Measurements from ENCODE around the gene KCNMA1.

The KCNMA1 gene

DNA sequence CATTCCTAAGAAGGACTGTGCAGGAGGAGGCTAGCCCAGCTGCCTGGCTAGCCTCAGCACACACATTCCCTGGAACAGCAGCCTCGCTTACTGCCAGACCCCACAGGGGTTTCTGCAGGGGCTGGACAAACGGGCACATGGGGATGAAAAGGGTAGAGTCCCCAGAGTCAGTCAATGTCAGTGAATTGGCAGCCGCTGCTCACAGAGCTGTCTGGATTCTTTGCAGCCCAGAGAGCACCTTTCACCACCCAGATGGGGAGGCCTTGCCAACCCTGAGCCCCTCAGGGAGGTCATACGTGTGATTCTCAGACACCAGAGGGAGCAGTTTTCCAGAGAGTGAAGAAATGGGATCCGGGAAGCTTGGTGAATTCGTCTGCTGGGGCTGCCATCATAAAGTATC is 143.3 kb downstream of the KCNMA1 start:
- no peak for DNase-seq (ENCODE audit: low read depth, low spot score)
- TF ChIP-seq ZNF274 (IDR thresholded peaks at IDR 0.05; ENCODE audit: low read depth, low read length) = no peak
- TF ChIP-seq SUZ12 (IDR thresholded peaks at IDR 0.05; ENCODE audit: extremely low read depth, insufficient read depth, insufficient read length) = no peak
- TF ChIP-seq YY1 (IDR thresholded peaks at IDR 0.05; ENCODE audit: insufficient read depth, insufficient read length) = no peak

DNA sequence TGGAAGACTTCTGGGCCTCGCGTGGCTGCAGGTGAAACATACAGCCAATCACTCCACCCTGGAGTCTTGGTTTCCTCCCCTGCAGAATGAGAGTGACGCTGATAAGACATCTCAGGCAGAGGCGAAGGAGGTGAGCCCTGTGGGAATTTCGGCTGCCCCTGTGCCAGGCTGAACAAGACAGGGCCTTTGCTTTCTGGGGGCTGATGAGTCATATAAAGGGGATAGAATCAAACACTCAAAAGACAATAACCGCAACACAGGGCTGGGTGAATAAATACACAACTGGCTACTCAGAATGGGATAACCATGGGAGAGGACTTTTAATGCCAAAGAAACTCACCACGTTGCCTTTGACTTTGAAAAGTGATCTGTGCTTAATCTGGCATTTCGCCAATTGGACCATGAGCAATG is 143.8 kb downstream of the KCNMA1 start:
- DNase-seq (ENCODE audit: low read depth, low spot score) = no peak
- Histone ChIP-seq H3K27me3 (ENCODE audit: insufficient read depth, insufficient read length) (no peaks in the 10 kb centered on the region), H3K36me3 (ENCODE audit: insufficient read depth, insufficient read length, low read length) (no peaks in the 10 kb centered on the region), H3K4me1 (ENCODE audit: insufficient read depth, insufficient read length) (peaks cover 9% of the 10 kb centered on the region), H3K9me3 (ENCODE audit: insufficient read depth, low read length) (no peaks in the 10 kb centered on the region), H3K4me3 (ENCODE audit: insufficient read length, low read depth) (no peak overlapping the region), H3K9ac (ENCODE audit: insufficient read length, low read depth) (no peak overlapping the region)
- TF ChIP-seq SUZ12 (IDR thresholded peaks at IDR 0.05; ENCODE audit: extremely low read depth, insufficient read depth, insufficient read length) (no peak), ZNF274 (IDR thresholded peaks at IDR 0.05; ENCODE audit: low read depth, low read length) (no peak), YY1 (IDR thresholded peaks at IDR 0.05; ENCODE audit: insufficient read depth, insufficient read length) (no peak)

More for the DNA sequence above, 143.3 kb downstream of the KCNMA1 start:
- H3K9ac ChIP-seq (ENCODE audit: insufficient read length, low read depth) = no peak overlapping the region
- H3K36me3 ChIP-seq (ENCODE audit: insufficient read depth, insufficient read length, low read length) = no peaks in the 10 kb centered on the region
- H3K4me1 ChIP-seq (ENCODE audit: insufficient read depth, insufficient read length) = peaks cover 9% of the 10 kb centered on the region
- no peaks in the 10 kb centered on the region for H3K9me3 ChIP-seq (ENCODE audit: insufficient read depth, low read length)
- no peaks in the 10 kb centered on the region for H3K27me3 ChIP-seq (ENCODE audit: insufficient read depth, insufficient read length)
- H3K4me3 ChIP-seq (ENCODE audit: insufficient read length, low read depth) = no peak overlapping the region

DNA sequence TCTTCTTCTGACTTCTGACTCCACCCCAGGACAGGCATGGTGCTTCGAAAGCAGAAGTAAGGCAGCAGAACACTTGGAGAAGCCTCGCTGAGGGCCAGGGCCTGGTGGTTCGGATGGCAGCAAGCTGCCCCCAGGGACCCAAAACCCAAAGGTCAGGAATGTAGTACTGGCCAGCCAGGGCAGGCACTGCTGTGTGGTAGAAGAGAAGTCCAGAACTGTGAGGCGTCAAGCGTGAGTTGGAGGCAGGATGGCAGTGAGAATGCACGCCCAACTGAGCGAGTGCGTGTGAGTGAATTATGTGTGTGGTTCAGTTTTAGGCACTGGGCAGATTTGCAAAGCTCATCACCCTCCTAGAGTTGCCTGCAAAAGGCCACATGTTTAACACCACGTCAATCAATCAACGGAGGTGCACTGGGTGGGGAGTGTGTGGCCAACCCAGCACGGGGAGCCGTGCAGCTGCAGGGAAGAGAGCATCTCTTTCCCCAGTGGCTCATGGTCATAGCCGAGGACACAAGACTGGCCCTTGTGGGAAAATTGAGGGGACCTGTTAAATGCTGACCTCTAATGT is 144.3 kb downstream of the KCNMA1 start:
- H3K4me1 ChIP-seq (ENCODE audit: insufficient read depth, insufficient read length) = peaks cover 8% of the 10 kb centered on the region
- H3K36me3 ChIP-seq (ENCODE audit: insufficient read depth, insufficient read length, low read length) = no peaks in the 10 kb centered on the region
- H3K4me3 ChIP-seq (ENCODE audit: insufficient read length, low read depth) = no peak overlapping the region
- TF ChIP-seq ZNF274 (IDR thresholded peaks at IDR 0.05; ENCODE audit: low read depth, low read length) = no peak
- no peak for TF ChIP-seq SUZ12 (IDR thresholded peaks at IDR 0.05; ENCODE audit: extremely low read depth, insufficient read depth, insufficient read length)
- no peak for TF ChIP-seq YY1 (IDR thresholded peaks at IDR 0.05; ENCODE audit: insufficient read depth, insufficient read length)
- H3K9ac ChIP-seq (ENCODE audit: insufficient read length, low read depth) = no peak overlapping the region
- H3K9me3 ChIP-seq (ENCODE audit: insufficient read depth, low read length) = no peaks in the 10 kb centered on the region
- DNase-seq (ENCODE audit: low read depth, low spot score) = no peak
- no peaks in the 10 kb centered on the region for H3K27me3 ChIP-seq (ENCODE audit: insufficient read depth, insufficient read length)

GRCh38 chr10:77492368-77492994 is 145.1 kb downstream of the KCNMA1 start:
- H3K36me3 ChIP-seq (ENCODE audit: insufficient read depth, insufficient read length, low read length) = no peaks in the 10 kb centered on the region
- no peaks in the 10 kb centered on the region for H3K4me1 ChIP-seq (ENCODE audit: insufficient read depth, insufficient read length)
- no peak for DNase-seq (ENCODE audit: low read depth, low spot score)
- TF ChIP-seq ZNF274 (IDR thresholded peaks at IDR 0.05; ENCODE audit: low read depth, low read length) (no peak), YY1 (IDR thresholded peaks at IDR 0.05; ENCODE audit: insufficient read depth, insufficient read length) (no peak), SUZ12 (IDR thresholded peaks at IDR 0.05; ENCODE audit: extremely low read depth, insufficient read depth, insufficient read length) (no peak)
- no peak overlapping the region for H3K9ac ChIP-seq (ENCODE audit: insufficient read length, low read depth)
- no peak overlapping the region for H3K4me3 ChIP-seq (ENCODE audit: insufficient read length, low read depth)
- no peaks in the 10 kb centered on the region for H3K9me3 ChIP-seq (ENCODE audit: insufficient read depth, low read length)
- no peaks in the 10 kb centered on the region for H3K27me3 ChIP-seq (ENCODE audit: insufficient read depth, insufficient read length)

GRCh38 chr10:77490534-77491314 is 146.9 kb downstream of the KCNMA1 start:
- Histone ChIP-seq H3K36me3 (ENCODE audit: insufficient read depth, insufficient read length, low read length) (no peaks in the 10 kb centered on the region), H3K27me3 (ENCODE audit: insufficient read depth, insufficient read length) (no peaks in the 10 kb centered on the region), H3K4me3 (ENCODE audit: insufficient read length, low read depth) (no peak overlapping the region), H3K9me3 (ENCODE audit: insufficient read depth, low read length) (no peaks in the 10 kb centered on the region), H3K9ac (ENCODE audit: insufficient read length, low read depth) (no peak overlapping the region), H3K4me1 (ENCODE audit: insufficient read depth, insufficient read length) (no peaks in the 10 kb centered on the region)
- DNase-seq (ENCODE audit: low read depth, low spot score) = no peak
- TF ChIP-seq ZNF274 (IDR thresholded peaks at IDR 0.05; ENCODE audit: low read depth, low read length) (no peak), SUZ12 (IDR thresholded peaks at IDR 0.05; ENCODE audit: extremely low read depth, insufficient read depth, insufficient read length) (no peak), YY1 (IDR thresholded peaks at IDR 0.05; ENCODE audit: insufficient read depth, insufficient read length) (no peak)

DNA sequence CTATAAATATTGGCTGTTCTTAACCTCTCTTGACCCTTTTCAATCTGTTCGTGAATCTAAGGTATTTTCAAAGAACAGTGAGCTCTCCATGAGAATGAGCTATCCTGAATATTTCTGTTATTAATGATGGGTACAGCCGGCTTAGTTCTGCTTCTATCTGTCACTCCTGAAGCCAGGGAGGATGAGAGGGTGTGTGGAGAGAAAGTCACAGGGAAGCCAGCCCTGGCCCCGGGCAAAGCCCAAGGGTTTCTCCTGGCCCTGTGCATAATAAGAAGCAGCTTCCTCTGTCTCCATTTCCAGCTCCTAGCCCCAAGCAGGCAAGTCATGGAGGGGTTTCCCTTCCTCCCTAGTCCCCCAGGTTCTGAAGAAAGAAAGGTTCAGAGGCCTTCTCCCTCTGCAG is 151.1 kb downstream of the KCNMA1 start:
- Histone ChIP-seq H3K9me3 (ENCODE audit: insufficient read depth, low read length) (no peaks in the 10 kb centered on the region), H3K36me3 (ENCODE audit: insufficient read depth, insufficient read length, low read length) (no peaks in the 10 kb centered on the region), H3K9ac (ENCODE audit: insufficient read length, low read depth) (no peak overlapping the region), H3K4me3 (ENCODE audit: insufficient read length, low read depth) (no peak overlapping the region), H3K4me1 (ENCODE audit: insufficient read depth, insufficient read length) (no peaks in the 10 kb centered on the region), H3K27me3 (ENCODE audit: insufficient read depth, insufficient read length) (no peaks in the 10 kb centered on the region)
- TF ChIP-seq ZNF274 (IDR thresholded peaks at IDR 0.05; ENCODE audit: low read depth, low read length) (no peak), SUZ12 (IDR thresholded peaks at IDR 0.05; ENCODE audit: extremely low read depth, insufficient read depth, insufficient read length) (no peak), YY1 (IDR thresholded peaks at IDR 0.05; ENCODE audit: insufficient read depth, insufficient read length) (no peak)
- no peak for DNase-seq (ENCODE audit: low read depth, low spot score)

DNA sequence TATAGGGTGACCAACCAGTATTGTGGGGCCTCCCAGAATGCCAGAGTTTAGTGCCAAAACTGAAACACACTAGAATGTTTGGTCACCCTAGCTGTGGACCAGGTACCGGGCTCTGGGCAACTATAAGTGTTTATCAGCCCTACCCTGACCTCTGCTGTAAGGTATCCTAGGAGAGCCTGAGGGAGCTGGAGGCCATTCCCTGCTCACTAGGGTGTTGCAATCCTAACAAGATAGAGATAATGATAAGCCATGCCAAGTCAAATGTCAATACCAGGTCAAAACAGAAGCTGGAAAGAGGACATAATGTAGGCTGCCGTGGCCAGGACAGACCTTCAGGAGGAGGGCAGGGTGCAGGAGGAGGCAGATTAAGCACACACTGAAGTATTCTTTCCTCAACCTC is 151.8 kb downstream of the KCNMA1 start:
- no peaks in the 10 kb centered on the region for H3K27me3 ChIP-seq (ENCODE audit: insufficient read depth, insufficient read length)
- H3K9ac ChIP-seq (ENCODE audit: insufficient read length, low read depth) = no peak overlapping the region
- H3K9me3 ChIP-seq (ENCODE audit: insufficient read depth, low read length) = no peaks in the 10 kb centered on the region
- TF ChIP-seq SUZ12 (IDR thresholded peaks at IDR 0.05; ENCODE audit: extremely low read depth, insufficient read depth, insufficient read length) (no peak), ZNF274 (IDR thresholded peaks at IDR 0.05; ENCODE audit: low read depth, low read length) (no peak), YY1 (IDR thresholded peaks at IDR 0.05; ENCODE audit: insufficient read depth, insufficient read length) (no peak)
- no peaks in the 10 kb centered on the region for H3K4me1 ChIP-seq (ENCODE audit: insufficient read depth, insufficient read length)
- no peaks in the 10 kb centered on the region for H3K36me3 ChIP-seq (ENCODE audit: insufficient read depth, insufficient read length, low read length)
- H3K4me3 ChIP-seq (ENCODE audit: insufficient read length, low read depth) = no peak overlapping the region
- no peak for DNase-seq (ENCODE audit: low read depth, low spot score)

Measured in NT2/D1 (cell line).